Measurements from ENCODE around the gene ADARB2. TPM values are rescaled to one million over a fixed set of nuclear protein-coding genes. Genes with fewer than 3 reads are reported as not detected.
"Not testable (repeated sequence)": the region's sequence is repeated elsewhere in the genome, so short reads cannot be mapped to it uniquely, and the experiment has no call there.

ADARB2 gene
- total and polyA plus RNA-seq, 8 donors: 0.41 to 0.92 (median 0.76) TPM

DNA sequence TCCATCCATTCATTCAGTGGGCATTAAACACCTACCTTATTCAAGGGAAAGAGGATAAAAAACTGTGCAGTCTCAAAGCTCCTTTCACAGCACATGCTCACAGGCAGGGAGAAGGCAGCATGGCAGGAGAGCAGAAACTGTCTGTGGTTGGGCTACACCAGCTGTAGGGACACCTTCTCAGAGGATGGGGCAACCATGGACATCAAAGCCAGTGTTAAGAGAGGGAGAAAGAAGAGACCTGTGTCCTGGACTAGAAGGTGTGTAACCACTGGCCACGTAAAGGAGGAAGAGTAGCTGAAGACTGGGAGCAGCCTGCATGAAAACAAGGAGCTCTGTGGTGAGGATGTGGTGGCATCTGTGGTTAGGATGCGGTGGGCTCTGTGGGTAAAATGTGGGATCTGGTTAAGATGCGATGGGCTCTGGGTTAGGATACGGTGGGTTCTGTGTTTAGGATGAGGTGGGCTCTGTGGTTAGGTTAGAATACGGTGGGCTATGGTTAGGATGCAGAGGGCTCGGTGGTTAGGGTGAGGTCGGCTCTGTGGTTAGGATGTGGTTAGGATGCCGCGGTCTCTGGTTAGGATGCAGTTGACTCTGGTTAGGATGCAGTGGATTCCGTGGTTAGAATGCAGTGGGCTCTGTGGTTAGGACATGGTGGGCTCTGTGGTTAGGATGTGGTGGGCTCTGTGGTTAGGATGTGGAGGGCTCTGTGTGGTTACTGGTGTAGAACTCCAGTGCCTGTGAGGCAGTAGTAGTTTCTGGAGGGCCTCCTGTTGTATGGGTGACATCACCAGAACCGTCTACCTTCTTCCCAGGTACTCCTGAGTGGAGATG, 483.6 kb downstream of the ADARB2 start:
- TF ChIP-seq, protein P1, sequence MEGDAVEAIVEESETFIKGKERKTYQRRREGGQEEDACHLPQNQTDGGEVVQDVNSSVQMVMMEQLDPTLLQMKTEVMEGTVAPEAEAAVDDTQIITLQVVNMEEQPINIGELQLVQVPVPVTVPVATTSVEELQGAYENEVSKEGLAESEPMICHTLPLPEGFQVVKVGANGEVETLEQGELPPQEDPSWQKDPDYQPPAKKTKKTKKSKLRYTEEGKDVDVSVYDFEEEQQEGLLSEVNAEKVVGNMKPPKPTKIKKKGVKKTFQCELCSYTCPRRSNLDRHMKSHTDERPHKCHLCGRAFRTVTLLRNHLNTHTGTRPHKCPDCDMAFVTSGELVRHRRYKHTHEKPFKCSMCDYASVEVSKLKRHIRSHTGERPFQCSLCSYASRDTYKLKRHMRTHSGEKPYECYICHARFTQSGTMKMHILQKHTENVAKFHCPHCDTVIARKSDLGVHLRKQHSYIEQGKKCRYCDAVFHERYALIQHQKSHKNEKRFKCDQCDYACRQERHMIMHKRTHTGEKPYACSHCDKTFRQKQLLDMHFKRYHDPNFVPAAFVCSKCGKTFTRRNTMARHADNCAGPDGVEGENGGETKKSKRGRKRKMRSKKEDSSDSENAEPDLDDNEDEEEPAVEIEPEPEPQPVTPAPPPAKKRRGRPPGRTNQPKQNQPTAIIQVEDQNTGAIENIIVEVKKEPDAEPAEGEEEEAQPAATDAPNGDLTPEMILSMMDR (IDR thresholded peaks at IDR 0.05): no peak
- intact Hi-C loops (cut with DNase I): no loop called here
- Histone ChIP-seq H3K27me3 (peaks cover 0 to 68% of the 10 kb centered on the region in 2 donors), H3K4me1 (no peaks in the 10 kb centered on the region), H3K4me3 (no peak overlapping the region), H3K27ac (no peak overlapping the region), H3K9me3 (no peaks in the 10 kb centered on the region), H3K36me3 (no peaks in the 10 kb centered on the region)
- no peak for ATAC-seq
- DNase-seq: no peak

DNA sequence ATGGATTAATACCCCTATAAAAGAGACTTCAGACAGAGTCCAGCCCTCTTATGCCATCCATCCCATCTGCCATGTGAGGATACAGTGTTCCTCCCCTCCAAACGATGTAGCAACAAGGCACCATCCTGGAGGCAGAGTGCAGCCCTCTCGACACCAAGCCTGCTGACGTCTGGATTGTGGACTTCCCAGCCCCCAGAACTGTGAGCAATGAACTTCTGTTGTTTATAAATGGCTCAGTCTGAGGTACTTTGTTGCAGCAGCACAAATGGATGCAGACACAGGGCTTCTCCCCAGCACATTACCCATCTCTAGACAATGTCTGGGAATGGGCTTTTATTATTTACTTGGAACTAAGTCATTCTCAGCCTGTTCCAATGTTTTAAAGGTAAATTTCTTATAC, 485.6 kb downstream of the ADARB2 start:
- Histone ChIP-seq H3K27ac (no peak overlapping the region), H3K36me3 (no peaks in the 10 kb centered on the region), H3K9me3 (no peaks in the 10 kb centered on the region), H3K27me3 (peaks cover 0 to 69% of the 10 kb centered on the region in 2 donors), H3K4me1 (no peaks in the 10 kb centered on the region), H3K4me3 (no peak overlapping the region)
- DNase-seq (no peak), ATAC-seq (no peak)
- TF ChIP-seq, protein P1 (IDR thresholded peaks at IDR 0.05): no peak
- intact Hi-C loops (cut with DNase I): no loop called here

DNA sequence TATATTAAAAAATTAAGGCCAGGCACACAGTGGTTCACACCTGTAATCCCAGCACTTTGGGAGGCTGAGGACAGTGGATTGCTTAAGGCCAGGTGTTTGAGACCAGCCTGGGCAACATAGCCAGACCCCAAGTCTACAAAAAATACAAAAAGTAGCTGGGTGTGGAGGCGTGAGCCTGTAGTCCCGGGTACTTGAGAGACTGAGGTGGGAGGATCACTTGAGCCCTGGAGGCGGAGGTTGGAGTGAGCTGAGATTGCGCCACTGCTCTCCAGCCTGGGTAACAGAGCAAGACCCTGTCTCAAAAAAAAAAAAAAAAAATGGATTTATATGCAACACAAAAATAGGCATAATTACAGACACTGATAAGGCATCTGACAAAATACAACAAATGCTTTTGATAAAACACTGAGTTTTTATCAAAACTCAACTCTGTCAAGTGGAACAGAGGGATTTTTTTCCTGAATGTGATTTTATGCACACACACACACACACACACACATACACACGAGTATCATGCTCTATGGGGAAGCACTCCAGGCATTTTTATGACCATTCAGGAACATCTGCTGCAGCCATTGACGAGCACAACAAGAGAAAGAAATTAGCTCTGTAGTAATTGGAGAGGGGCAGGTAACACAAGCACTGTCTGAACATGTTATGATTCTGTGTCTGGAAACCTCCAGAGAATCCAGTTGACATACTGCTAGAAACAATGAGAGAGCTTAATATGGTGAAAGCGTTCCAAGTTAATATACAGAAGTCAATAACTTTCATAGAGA, 488.0 kb downstream of the ADARB2 start:
- no peak for ATAC-seq
- intact Hi-C loops (cut with DNase I): no loop called here

DNA sequence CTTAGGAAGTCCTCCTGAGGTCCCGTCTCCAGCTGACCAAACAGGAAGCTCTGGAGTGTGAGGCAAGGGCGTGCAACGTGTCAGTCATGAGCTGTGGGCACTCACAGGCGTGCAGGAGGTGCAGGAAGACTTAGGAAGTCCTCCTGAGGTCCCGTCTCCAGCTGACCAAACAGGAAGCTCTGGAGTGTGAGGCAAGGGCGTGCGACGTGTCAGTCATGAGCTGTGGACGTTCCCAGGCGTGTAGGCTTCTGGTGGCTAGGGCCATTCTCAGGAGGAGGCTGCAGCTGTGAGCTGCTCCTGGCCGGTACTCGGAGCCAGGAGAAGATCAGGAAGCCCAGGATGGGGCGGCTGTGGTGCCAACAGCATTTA, 489.1 kb downstream of the ADARB2 start:
- H3K9me3 ChIP-seq; H3K4me1 ChIP-seq; intact Hi-C loops (cut with DNase I); H3K4me3 ChIP-seq; DNase-seq; ATAC-seq; H3K36me3 ChIP-seq; H3K27ac ChIP-seq: not testable (repeated sequence)
- H3K27me3 ChIP-seq: peaks cover 0 to 44% of the 10 kb centered on the region in 2 donors

More for the DNA sequence above, 488.0 kb downstream of the ADARB2 start:
- no peaks in the 10 kb centered on the region for H3K9me3 ChIP-seq
- H3K27ac ChIP-seq: no peak overlapping the region
- no peaks in the 10 kb centered on the region for H3K36me3 ChIP-seq
- H3K4me3 ChIP-seq: no peak overlapping the region
- H3K27me3 ChIP-seq: peaks cover 0 to 49% of the 10 kb centered on the region in 2 donors
- TF ChIP-seq, protein P1 (IDR thresholded peaks at IDR 0.05): no peak
- DNase-seq: no peak
- H3K4me1 ChIP-seq: no peaks in the 10 kb centered on the region

DNA sequence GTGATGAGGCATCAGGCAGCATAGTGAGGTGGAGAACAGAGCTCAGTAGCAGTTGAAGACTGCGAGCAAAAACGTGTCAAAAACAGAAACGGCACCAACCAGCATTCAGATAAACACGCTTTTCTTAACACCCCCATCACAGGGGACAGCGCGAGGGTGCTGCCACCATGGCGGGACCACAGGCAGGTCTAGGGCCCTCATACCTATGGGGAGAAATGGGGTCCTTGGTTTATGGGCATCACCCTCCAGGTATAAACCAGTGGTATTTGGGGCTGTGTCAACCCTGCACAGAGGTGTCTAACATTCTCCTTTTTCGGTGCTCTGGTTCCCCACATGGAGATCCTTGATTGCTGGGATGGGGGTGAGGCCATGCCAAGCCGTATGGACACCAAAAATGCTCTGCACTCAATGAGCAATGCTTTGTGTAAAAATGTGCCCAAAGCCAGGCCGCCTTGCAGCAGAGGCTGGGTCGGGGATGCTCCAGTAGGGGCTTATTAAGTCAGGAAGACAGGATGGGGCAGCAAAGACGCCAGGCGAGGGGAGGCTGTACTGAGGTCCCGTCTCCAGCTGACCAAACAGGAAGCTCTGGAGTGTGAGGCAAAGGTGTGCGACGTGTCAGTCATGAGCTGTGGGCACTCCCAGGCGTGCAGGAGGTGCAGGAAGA, 489.6 kb downstream of the ADARB2 start:
- no peaks in the 10 kb centered on the region for H3K4me1 ChIP-seq
- H3K9me3 ChIP-seq: no peaks in the 10 kb centered on the region
- TF ChIP-seq, protein P1 (IDR thresholded peaks at IDR 0.05): no peak
- no peak overlapping the region for H3K27ac ChIP-seq
- no peak for ATAC-seq
- DNase-seq: no peak
- intact Hi-C loops (cut with DNase I): no loop called here
- no peak overlapping the region for H3K4me3 ChIP-seq
- H3K36me3 ChIP-seq: no peaks in the 10 kb centered on the region
- H3K27me3 ChIP-seq: peaks cover 0 to 44% of the 10 kb centered on the region in 2 donors
